Endothelial cell (in vitro differentiated cells): ENCODE results near the gene KLF11. TPM values are rescaled to one million over a fixed set of nuclear protein-coding genes. Genes with fewer than 3 reads are reported as not detected.

ENCODE experiments used
- DNase-seq: peaks from one replicate; pipeline ENCODE4 v3.0.0; 2021; ENCODE audit warnings: low spot score
- H3K27ac Mint-ChIP-seq: one replicate; pipeline ENCODE4 v1.8.0; 2021; ENCODE audit warnings: mixed read lengths, inconsistent platforms; ENCODE audit not compliant: unreplicated experiment
- H3K27me3 Mint-ChIP-seq: one replicate; pipeline ENCODE4 v1.8.0; 2021; ENCODE audit warnings: mild to moderate bottlenecking, moderate library complexity, mixed read lengths, inconsistent platforms; ENCODE audit not compliant: unreplicated experiment
- H3K36me3 Mint-ChIP-seq: one replicate; pipeline ENCODE4 v1.8.0; 2021; ENCODE audit warnings: mild to moderate bottlenecking, low read depth, mixed read lengths, inconsistent platforms; ENCODE audit not compliant: unreplicated experiment
- H3K4me1 Mint-ChIP-seq: one replicate; pipeline ENCODE4 v1.8.0; 2021; ENCODE audit warnings: mild to moderate bottlenecking, mixed read lengths, inconsistent platforms; ENCODE audit not compliant: unreplicated experiment
- H3K4me3 Mint-ChIP-seq: one replicate; pipeline ENCODE4 v1.8.0; 2021; ENCODE audit warnings: mild to moderate bottlenecking, mixed read lengths, inconsistent platforms; ENCODE audit not compliant: unreplicated experiment
- H3K9me3 Mint-ChIP-seq: one replicate; pipeline ENCODE4 v1.8.0; 2021; ENCODE audit warnings: mixed read lengths, inconsistent platforms; ENCODE audit not compliant: unreplicated experiment
- CTCF ChIP-seq: fragments of 200-600 bp; sonication (generic); IDR thresholded peaks from one replicate; pipeline ENCODE4 v1.5.0; 2021; ENCODE audit warnings: antibody characterized with exemption; ENCODE audit not compliant: unreplicated experiment
- long read RNA-seq: library from polyadenylated mRNA; unstranded; transcript quantifications from one replicate; pipeline ENCODE4 v2.0.0, GENCODE V29; 2020; ENCODE audit not compliant: unreplicated experiment
- total RNA-seq: library from RNA; stranded (reverse); fragmentation: NEBNext Ultra II Directional; extraction: Animal tissue kit (Norgen Biotek cat#: 25700); gene quantifications from one replicate; pipeline ENCODE4 v1.2.1, GENCODE V29; 2021; ENCODE audit not compliant: unreplicated experiment

Gene KLF11
- total RNA-seq, result 8.2 TPM
- long read RNA-seq, full-length matches to known transcripts, result 1 of 1 reads
- long read RNA-seq, partial matches to known transcripts, result 0 of 1 reads
- long read RNA-seq, other reads (novel, unspliced or antisense), result 0 of 1 reads

DNA sequence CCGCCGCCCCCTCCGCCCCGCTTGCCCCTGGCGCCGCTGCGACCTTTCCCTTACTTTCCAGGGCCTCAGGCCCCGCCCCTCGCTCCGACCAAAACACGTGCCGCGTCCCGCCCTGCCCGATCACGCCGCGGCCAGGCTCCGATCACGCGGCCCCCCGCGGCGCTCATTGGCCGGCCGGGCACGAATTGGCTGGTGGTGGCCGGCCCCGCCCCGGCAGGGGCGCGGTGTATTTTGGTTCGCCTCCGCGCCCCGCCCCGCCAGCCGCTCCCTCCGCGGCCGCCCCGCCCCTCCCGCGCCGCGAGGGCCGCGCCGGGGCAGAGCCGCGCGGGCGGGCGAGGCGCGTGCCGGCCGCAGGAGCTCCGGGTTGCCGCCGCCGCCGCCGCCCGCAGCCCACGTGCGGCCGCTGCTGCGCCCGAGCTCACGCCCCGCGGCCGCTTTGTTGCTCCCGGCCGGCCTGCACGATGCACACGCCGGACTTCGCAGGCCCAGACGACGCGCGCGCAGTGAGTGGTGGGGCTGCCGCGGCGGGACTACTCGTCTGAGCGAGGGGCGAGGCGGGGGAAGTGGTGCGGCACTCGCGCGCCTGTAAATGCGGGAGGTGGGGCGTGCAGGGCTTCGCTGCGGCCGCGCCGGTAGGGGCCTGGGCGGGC lies at the start of gene KLF11:
Gene KLF11, plus strand, starts transcription at position 295 of the 650 bp plus-strand sequence. Its CDS starts 167 bp downstream, at position 462.
- Mint-ChIP-seq H3K4me3 (peak within 1 kb of the TSS; percentile 89), H3K27ac (peak within 1 kb of the TSS; percentile 72), H3K27me3 (peaks cover 16% of the 10 kb centered on the region), H3K9me3 (no peaks in the 10 kb centered on the region), H3K4me1 (peaks cover 12% of the 10 kb centered on the region), H3K36me3 (peaks cover 19% of the 10 kb centered on the region)
- TF ChIP-seq CTCF, result no peak
- peak; percentile 79 for DNase-seq

DNA sequence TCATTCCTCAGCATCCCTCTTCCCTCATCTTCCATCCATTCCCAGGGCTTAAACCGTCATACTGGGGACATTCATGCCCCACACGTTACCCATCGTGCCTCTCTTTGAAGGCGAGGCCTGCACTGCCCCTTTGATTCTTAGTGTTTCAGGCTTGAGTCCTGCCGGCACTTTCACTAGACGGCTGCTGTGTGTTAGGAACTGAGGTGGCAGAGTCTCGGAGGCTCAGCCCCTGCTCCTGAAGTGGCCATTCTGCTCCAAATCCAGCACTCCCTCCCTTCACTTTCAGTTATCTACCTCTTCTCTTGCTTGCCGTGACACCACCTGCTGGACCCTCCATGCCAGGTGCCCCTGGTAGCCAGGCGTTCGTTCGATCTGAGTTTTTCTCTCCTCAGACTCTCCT lies 48.9 kb upstream of the KLF11 start:
- Mint-ChIP-seq H3K4me3 (peak overlapping the region; percentile 27), H3K27ac (peak overlapping the region; percentile 87), H3K4me1 (peaks cover 35% of the 10 kb centered on the region), H3K27me3 (peaks cover 7% of the 10 kb centered on the region), H3K9me3 (no peaks in the 10 kb centered on the region), H3K36me3 (peaks cover 4% of the 10 kb centered on the region)
- DNase-seq, result no peak
- no peak for TF ChIP-seq CTCF

DNA sequence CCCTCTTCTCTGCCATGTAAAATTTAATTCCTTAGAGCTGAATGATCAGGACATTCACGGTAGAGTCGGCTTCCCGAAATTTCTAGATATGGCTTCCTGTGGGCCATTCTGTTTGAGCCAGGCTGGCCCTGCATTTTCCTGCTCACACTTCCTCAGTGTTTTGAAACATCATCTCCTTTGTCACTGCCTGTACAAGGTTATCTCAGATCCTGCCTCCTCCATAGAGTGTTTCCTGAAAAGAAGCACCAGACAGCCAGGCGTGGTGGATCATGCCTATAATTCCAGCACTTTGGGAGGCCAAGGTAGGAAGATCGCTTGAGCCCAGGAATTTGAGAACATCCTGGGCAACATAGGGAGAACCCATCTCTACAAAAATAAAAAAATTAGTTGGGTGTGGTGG lies 48.3 kb upstream of the KLF11 start:
- Mint-ChIP-seq H3K9me3 (no peaks in the 10 kb centered on the region), H3K4me3 (no peak overlapping the region), H3K27me3 (peaks cover 7% of the 10 kb centered on the region), H3K4me1 (peaks cover 35% of the 10 kb centered on the region), H3K36me3 (peaks cover 4% of the 10 kb centered on the region), H3K27ac (peak overlapping the region; percentile 87)
- DNase-seq, result no peak
- TF ChIP-seq CTCF, result no peak

DNA sequence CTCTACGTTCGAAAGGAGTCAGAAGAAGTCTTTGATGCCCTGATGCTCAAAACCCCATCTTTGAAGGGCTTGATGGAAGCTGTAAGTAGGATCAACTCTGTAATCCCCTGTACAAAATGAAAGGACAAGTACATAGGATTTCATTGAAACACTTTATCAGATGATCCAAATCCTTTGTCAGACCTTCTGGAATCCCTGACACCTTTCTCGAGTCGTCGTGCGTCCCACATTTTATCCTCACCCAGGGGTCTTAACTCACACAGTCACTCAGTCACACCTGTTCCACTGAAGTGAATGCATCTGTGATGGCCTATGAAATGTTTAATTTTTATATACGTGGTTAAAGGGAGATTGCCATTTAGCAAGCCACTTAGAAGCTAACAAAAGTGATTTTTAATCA lies 47.0 kb upstream of the KLF11 start:
- H3K27me3 Mint-ChIP-seq, result peaks cover 5% of the 10 kb centered on the region
- H3K9me3 Mint-ChIP-seq, result no peaks in the 10 kb centered on the region
- TF ChIP-seq CTCF, result no peak
- H3K27ac Mint-ChIP-seq, result no peak overlapping the region
- peaks cover 29% of the 10 kb centered on the region for H3K4me1 Mint-ChIP-seq
- no peak for DNase-seq
- H3K4me3 Mint-ChIP-seq, result no peak overlapping the region
- peaks cover 4% of the 10 kb centered on the region for H3K36me3 Mint-ChIP-seq

DNA sequence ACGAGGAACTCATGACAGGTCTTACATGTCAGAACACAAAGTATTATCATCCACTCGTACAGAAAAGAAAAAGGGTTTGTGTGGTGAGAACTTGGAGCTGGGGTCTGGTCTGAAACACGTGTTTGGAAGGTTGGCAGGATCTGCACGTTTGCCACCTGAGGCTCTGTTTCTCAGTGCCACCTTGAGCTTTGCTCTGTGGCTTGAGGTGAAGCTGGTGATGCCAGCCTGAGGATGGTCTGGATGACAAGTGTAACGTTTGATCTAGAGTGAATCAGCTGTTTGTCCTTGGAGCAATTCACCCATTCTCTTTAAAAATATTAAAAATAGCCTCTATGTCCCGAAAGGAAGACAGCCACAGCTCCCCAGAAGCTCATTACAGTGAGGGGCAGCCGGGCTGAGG lies 45.4 kb upstream of the KLF11 start:
- Mint-ChIP-seq H3K4me1 (peaks cover 19% of the 10 kb centered on the region), H3K36me3 (peaks cover 4% of the 10 kb centered on the region), H3K9me3 (no peaks in the 10 kb centered on the region), H3K4me3 (no peak overlapping the region), H3K27ac (no peak overlapping the region), H3K27me3 (peaks cover 5% of the 10 kb centered on the region)
- no peak for TF ChIP-seq CTCF
- DNase-seq, result no peak
